A549 (cell line): Measurements from ENCODE around the gene TALDO1.

ENCODE experiments used
- CHD2 ChIP-seq: fragments of 150-350 bp; IDR thresholded peaks from 2 replicates; pipeline ENCODE4 v1.6.1; 2014; ENCODE audit warnings: low read length; ENCODE audit not compliant: partially characterized antibody
- EP300 ChIP-seq, 2 experiments: fragments of >200 bp; sonication (Bioruptor Twin); formaldehyde crosslinking; IDR thresholded peaks; 2 replicates in 1 of 2; 3 replicates in 1 of 2; pipeline ENCODE4 v1.6.1; 2016 to 2017
- POLR2A ChIP-seq: IDR thresholded peaks from 2 replicates; pipeline ENCODE4 v1.6.1; 2012; ENCODE audit warnings: mild to moderate bottlenecking, low read length
- RNF2 ChIP-seq: fragments of 200-600 bp; sonication (generic); IDR thresholded peaks from 2 replicates; pipeline ENCODE4 v1.6.1; 2016; ENCODE audit warnings: low read depth, mild to moderate bottlenecking, antibody characterized with exemption, moderate library complexity, borderline replicate concordance
- TF ChIP-seq, protein P1 (sequence below): fragments of >200 bp; sonication (Bioruptor Twin); formaldehyde crosslinking; IDR thresholded peaks from 3 replicates; pipeline ENCODE4 v1.5.1; 2016

DNA sequence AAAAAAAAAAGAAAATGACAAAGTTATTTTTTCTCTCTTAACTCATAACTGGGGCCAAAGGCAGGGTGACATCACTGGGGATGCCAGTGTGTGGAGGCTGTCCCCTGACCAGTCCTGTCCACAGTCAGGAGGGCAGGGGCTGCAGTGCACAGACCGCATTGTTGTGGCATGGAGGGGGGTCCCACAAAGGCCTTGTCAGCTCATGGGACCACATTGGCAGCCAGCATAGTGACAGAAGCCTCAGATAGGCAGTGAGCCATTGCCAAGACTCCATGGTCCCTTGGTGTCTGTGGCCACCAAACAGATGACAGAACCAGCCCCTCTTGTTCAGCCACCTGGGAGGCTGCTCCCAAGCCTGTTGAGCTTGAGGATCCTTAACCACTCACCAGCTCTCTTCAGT is 47.5 kb upstream of the TALDO1 start:
- TF ChIP-seq, protein P1, sequence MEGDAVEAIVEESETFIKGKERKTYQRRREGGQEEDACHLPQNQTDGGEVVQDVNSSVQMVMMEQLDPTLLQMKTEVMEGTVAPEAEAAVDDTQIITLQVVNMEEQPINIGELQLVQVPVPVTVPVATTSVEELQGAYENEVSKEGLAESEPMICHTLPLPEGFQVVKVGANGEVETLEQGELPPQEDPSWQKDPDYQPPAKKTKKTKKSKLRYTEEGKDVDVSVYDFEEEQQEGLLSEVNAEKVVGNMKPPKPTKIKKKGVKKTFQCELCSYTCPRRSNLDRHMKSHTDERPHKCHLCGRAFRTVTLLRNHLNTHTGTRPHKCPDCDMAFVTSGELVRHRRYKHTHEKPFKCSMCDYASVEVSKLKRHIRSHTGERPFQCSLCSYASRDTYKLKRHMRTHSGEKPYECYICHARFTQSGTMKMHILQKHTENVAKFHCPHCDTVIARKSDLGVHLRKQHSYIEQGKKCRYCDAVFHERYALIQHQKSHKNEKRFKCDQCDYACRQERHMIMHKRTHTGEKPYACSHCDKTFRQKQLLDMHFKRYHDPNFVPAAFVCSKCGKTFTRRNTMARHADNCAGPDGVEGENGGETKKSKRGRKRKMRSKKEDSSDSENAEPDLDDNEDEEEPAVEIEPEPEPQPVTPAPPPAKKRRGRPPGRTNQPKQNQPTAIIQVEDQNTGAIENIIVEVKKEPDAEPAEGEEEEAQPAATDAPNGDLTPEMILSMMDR, result no peak
- TF ChIP-seq CHD2 (no peak), EP300 (IDR thresholded peaks at IDR 0.05) (no peak), RNF2 (no peak), POLR2A (no peak)
